HG03097 (cell line): Measurements from ENCODE around the gene B3GALT6.

Experiments used
- ATAC-seq: cut with Tn5 transposase; IDR thresholded peaks from one replicate; pipeline ENCODE4 v1.9.1; 2021; ENCODE audit not compliant: unreplicated experiment, low FRiP score

B3GALT6 gene

GRCh38 chr1:1200876-1201810 lies 30.9 kb upstream of the B3GALT6 start:
- no peak for ATAC-seq

GRCh38 chr1:1202831-1203560 lies 29.0 kb upstream of the B3GALT6 start:
- ATAC-seq, result no peak

- ATAC-seq, result no peak
Observed at GRCh38 chr1:1203561-1204424, 28.2 kb upstream of the B3GALT6 start.

GRCh38 chr1:1204425-1204920 lies 27.6 kb upstream of the B3GALT6 start:
- ATAC-seq, result no peak

- ATAC-seq, result no peak
Observed at GRCh38 chr1:1204998-1205768, 26.9 kb upstream of the B3GALT6 start.

GRCh38 chr1:1205769-1206375 lies 26.2 kb upstream of the B3GALT6 start:
- no peak for ATAC-seq

- no peak for ATAC-seq
Observed at GRCh38 chr1:1206376-1206965, 25.6 kb upstream of the B3GALT6 start, which contains the start of gene TNFRSF18. Gene TNFRSF18 (minus strand): TSS chr1:1206592. CDS start chr1:1206571, 21 bp downstream.

GRCh38 chr1:1206966-1207531 lies 25.0 kb upstream of the B3GALT6 start:
- no peak for ATAC-seq

- no peak for ATAC-seq
Observed at GRCh38 chr1:1207571-1207892, 24.5 kb upstream of the B3GALT6 start.

- ATAC-seq, result no peak
Observed at GRCh38 chr1:1208713-1209433, 23.2 kb upstream of the B3GALT6 start.

GRCh38 chr1:1210726-1211540 lies 21.1 kb upstream of the B3GALT6 start:
- ATAC-seq, result no peak

GRCh38 chr1:1211541-1212441 lies 20.2 kb upstream of the B3GALT6 start:
- ATAC-seq, result no peak

GRCh38 chr1:1212780-1213344 lies 19.2 kb upstream of the B3GALT6 start:
- ATAC-seq, result no peak

GRCh38 chr1:1213345-1214265 lies 18.4 kb upstream of the B3GALT6 start, which contains the start of gene TNFRSF4:
Gene TNFRSF4 (minus strand): TSS chr1:1214153. CDS start chr1:1214127, 26 bp downstream.
- ATAC-seq, result no peak
